Measurements from ENCODE around the gene SAPCD1.
"Not testable (repeated sequence)": the region's sequence is repeated elsewhere in the genome, so short reads cannot be mapped to it uniquely, and the experiment has no call there.

The SAPCD1 gene

DNA sequence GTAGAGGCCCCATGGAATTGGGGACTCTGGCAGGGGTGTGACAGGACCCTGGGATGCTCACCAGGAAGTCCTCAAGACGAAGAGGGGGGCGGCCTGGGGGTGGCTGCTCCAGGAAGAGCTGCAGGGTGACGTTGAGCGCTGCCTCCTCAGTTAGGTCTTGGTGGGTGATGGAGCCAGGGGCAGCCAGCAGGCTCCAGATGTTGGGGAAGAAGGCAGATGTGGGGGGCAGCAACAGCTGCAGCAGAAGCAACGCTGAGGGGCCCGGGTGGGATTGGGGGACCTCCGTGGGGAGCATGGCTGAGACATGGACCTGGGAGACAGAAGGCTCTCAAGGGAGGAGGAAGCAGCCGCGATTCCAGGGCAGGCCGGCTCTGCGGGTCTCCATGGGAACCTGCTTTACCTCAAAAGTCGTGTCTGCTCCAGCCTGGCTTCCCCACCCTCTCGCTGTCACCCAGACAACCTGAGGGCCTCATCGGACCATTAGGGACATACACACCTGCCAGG is 14.1 kb downstream of the SAPCD1 start:
- no peak for DNase-seq (ENCODE audit: extremely low read depth in 1 of 2, low read depth in 1 of 2)

DNA sequence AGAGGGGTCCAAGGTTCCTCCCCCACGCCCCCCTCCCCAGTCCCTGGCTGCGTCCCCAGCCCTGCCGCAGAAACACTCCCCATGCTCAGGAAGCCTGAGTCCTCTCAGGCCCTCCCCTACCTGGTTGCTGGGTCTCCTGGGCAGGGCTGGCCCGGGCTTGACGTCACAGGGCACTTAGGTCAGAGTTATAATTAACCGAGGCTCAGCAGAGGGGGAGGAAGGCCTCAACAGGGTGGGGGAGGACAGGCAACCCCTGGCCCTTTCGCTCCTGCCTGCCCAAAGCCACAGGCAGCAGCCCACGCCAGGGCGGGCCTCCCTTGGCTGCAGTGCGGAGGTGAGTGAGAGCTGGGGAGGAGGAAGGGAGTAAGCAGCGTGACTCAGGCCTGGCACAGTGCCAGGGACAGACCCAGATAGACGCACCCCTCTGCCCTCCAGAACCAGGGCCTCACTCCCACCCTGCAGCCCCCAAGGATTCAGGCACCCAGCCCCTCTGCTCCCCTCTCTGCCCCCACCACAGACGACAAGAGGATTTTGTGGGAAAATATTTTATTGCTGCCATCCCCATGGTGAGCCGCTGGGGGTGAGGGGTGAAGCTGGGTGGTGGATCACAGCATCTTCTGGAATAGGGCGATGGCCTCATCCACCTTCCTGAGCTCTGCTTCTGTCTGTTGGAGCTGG is 14.7 kb downstream of the SAPCD1 start, which contains the start of gene VWA7:
VWA7 (minus strand) TSS at position 340 of the 678 bp plus-strand sequence. CDS start 549 bp downstream, outside the sequence.
- DNase-seq (ENCODE audit: extremely low read depth in 1 of 2, low read depth in 1 of 2): peak; percentile 74 to 78

DNA sequence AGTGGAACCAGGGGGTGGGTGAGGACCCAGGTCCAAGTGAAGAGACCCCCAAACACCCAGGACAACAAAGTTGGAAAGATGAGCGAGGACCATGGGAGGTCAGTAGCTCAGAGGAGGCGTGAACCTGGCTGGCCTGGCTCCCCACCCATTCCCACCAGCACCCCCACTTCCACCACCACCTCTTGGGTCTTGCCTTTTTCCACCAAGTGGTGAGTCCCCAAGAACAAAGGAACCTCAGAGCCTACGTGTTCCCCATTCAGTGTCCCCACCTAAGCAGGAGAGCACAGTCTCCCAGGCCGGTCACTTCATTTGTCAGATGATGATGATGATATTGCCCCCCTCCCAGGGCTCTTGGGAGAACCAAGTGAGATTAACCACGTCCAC is 15.2 kb downstream of the SAPCD1 start:
- no peak for DNase-seq (ENCODE audit: extremely low read depth in 1 of 2, low read depth in 1 of 2)

DNA sequence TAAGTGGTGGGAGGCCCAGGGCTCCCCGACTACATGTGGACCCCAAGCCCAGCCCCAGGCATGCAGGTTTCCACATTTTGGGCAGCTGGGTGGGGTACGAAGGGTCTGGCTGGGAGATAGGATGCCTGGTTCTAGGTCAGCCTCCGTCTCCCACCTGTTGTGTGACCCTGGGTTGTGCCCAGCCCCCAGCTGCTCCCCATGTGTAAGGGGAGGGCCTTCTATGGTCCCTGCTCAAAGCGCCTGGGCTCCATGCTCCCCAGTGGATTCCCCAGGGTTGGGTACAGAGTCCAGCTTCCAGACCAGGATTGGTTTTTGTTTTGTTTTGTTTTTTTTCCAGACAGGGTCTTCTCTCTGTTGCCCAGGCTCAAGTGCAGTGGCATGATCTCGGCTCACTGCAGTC is 15.7 kb downstream of the SAPCD1 start:
- no peak for DNase-seq (ENCODE audit: extremely low read depth in 1 of 2, low read depth in 1 of 2)

DNA sequence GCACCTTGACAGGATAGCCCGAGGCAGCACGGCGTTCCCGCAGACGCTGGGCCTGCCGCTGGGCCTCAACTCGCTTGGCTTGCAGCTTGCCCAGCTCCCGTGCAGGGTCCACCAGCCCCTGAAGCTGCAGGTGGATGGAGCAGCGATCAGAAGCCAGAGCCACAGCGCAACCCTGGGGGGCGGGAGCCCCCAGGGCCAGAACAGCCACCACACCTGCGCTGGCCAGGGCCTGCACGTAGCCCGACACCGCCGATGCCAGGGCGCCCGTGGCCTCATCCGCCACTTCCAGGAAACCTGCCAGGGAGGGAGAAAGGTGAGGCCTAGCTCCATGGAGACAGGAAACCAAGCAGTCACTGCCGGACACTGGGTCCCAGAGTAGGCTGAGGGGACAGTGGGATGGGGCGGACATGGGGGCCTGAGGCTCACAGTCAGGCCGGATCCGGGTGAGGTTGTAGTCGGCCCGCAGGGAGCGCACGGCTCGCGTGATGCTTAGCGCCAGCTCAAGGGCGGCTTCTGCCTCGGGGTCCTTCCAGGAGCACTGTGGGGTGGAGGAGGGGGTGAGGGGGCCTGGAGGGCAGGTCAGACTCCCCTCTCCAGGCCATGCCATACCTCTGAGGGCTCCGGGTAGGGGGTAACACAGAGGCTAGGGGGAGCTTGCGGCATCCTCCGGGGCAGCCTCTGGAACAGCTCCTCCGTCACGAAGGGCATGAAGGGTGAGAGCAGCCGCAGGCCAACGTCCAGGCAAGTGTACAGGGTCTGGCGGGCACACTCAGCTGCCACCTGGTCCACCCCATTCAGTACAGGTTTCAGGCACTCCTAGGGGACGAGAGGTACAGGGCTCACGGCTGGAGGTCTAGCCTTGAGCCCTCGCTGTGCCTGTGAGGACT is 16.8 kb downstream of the SAPCD1 start:
- no peak for DNase-seq (ENCODE audit: extremely low read depth in 1 of 2, low read depth in 1 of 2)

DNA sequence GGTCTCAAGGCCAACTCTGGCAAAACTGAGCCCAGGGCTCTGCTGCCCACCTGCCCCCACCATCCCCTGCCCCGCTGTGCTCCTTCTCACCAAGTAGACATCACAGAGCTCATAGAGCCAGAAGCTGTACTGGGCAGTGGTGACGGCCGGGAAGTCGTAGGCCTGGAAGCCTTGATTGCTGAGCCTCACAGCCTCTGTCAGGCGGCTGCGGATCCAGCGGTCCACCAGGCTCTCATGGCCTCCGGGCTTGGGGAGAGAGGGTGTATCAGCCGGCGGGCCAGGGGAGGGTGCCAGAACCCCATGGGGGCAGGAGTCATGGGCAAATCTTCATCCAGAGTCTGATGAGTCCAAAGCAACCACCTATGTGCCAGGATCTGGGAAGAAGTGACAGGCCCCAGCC is 17.5 kb downstream of the SAPCD1 start:
- DNase-seq (ENCODE audit: extremely low read depth in 1 of 2, low read depth in 1 of 2): no peak

DNA sequence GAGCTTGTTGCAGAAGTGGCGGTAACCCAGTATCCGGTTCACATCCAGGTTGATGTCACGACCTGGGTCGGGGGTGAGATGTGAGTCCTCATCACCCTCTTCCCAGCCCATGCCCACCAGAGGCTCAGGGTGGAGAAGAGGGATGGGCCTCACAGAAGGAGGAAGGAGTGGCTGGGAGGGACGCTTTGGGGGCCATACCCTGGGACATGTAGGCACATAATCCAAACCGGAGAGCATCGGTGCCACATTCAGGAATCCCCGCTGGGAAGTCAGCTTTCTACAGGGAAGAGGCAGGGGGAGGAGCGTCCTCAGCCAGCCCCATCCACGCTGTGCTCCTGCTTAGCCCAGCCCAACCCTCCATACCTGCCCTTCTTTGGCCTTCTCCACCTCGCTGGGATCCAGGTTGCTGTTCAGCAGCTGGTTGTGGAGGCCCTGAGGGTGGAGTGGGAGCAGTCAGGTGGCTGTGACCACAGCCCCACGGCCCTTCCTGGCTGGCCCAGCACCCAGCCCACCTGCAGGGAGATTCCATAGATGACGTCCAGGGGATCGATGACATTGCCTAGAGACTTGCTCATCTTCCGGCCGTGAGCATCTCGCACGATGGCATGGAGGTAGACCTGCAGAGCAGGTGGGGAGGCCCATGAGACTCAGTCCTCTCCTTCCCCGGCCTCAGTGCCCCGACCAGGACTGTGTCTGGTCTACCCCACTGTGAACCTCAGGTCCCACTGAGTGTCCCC is 18.2 kb downstream of the SAPCD1 start:
- DNase-seq (ENCODE audit: extremely low read depth in 1 of 2, low read depth in 1 of 2): no peak

DNA sequence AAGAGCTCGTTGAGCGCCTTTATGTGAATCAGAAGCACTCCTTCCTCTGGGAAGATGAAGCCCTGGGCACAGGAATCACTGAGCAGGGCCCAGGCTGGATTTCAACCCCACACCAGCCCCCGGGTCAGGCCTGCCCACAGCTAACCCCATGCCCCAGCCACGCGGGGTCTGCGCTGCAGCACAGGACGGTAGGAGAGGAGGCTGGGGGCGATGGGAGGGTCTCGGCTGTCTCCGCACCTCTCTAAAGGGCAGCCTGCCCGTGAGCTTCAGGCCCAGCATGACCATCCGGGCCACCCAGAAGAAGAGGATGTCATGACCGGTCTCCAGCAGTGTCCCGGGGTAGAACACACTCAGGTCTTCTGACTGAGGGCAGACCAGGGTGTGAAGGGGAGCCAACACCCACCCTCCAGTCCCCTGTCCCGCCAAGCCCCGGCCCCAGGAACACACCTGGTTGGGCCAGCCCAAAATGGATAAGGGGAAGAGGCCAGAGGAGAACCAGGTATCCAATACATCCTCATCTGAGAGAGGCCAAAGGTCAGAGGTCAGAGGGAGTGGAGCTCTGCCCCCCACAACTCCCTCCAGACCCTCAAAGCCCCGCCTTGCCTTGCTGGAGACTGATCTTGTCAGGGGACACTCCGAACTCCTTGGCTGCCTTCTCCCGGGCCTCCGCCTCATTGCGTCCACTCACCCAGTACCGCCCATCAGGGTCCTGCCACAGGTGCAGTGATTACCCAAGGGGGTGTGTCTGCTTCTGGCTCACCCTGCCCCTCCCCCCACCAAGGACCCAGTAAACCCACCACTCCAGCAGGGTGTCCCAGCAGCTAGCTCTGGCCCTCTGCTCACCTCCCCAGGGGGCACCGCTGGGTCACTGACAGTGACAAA is 19.0 kb downstream of the SAPCD1 start:
- no peak for DNase-seq (ENCODE audit: extremely low read depth in 1 of 2, low read depth in 1 of 2)

DNA sequence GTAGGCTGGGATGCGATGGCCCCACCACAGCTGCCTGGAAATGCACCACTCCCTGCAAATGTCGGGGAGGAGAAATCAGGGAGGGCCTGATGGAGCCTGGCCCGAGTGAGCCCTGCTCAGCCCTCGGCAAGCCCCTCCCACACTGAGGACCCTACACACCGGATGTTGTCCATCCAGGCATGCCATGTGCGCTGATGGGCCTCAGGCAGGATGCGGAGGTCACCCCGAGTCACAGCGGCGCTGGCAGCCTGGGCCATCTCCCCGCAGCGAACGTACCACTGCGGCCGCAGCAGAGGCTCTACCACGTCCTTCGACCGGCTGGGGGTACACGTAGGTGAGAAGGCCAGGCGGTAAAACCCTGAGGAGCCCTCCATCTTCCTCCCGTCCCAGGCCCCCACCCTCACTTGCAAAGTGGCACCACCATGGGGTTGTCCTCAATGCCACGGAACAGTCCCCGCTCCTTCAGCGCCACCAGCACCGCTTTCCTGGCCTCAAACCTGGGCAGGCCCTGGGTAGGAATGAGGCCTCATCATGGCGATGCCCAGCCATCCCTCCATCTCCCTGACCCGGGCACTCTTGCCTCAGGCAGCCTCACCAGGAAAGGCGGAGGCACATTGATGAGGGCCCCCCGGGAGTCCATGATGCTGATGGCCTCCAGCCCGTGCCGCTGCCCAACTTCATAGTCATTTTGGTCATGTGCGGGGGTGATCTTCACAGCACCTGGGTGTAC is 19.8 kb downstream of the SAPCD1 start:
- DNase-seq (ENCODE audit: extremely low read depth in 1 of 2, low read depth in 1 of 2): no peak

DNA sequence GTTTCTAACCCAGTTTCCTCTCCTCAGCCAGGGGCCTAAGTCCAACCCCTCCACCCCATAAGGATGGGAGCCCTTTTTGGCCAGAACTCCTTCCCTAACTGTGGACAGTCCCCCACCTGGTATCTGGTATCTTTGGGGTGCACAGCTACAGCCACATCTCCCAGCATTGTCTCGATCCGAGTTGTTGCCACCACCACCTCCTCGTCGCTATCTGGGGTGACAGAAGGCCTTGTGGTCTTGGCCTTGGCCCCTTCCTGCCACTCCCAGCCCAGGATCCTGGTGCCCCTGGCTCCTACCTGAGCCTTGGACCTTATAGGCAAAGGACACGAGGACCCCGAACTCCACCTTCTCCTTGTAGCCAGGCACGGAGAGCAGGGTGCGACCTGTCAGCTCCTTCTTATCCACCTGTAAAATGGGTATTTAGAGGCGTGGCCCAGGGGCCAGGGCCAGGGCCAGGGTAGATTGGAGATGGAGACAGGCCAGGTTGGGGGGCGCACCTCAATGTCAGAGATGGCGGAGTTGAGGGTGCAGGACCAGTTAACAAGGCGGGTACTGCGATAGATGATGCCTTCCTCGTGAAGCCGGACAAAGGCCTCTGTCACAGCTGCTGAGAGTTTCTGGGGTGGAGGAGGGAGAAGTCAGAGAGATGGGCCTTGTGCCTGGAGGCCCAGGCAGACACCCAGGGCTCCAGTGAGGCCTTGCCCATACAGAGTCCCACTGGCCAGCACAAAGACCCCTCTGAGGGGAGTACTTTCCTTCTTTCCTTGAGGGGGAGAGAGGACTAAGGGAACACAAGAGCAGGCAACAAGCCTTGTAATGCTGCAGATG is 21.9 kb downstream of the SAPCD1 start:
- no peak for DNase-seq (ENCODE audit: extremely low read depth in 1 of 2, low read depth in 1 of 2)

DNA sequence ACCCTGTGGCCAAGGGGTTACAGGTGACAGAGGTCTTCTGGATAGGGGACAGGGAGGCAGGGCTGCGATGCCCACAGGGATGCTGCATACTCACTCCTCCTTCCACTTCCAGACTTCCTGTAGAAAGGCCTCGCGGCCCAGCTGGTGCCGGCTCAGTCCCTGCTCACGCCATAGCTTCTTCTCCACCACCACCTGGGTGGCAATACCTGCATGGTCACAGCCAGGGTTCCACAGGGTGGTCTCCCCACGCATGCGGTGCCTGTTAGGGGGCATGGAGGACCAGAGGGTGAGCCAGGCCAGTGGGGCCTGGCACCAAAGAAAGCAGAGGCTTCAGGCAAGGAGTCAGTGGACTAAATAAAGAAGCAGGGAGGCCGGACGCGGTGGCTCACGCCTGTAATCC is 23.0 kb downstream of the SAPCD1 start:
- DNase-seq (ENCODE audit: extremely low read depth in 1 of 2, low read depth in 1 of 2): no peak

DNA sequence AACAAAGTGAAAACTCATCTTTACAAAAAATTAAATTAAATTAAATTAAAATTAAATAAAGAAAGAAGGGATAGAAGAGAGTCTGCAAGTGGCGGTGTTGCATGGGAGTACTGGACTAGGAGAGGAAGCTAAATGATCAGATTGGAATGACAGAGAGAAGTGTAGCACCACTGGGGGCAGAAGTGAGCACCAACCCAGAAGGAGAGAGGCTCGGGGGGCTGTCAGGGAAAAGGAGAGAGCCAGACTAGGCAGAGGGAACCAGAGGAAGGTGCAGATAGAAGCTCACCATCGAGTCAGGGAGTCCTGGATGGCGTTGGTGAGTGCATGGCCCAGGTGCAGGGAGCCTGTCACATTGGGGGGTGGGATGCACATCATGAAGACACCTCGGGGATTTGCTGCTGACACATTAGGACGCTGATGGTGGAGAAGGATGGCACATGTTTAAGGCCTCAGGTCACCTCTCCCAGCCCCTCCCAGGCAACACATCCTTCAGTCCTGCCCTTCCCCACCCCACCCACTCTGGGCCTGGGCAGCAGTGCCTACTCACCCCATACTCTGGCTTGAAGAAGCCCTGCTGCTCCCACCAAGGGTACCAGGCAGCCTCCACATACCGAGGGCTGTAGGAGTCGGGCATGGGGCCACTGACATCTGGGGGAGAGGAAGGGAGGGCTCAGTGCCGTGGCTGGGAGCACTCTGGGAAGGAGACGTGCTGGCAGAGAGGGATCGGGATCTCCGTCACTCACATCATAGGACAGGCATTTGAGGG is 29.1 kb downstream of the SAPCD1 start:
- DNase-seq (ENCODE audit: extremely low read depth in 1 of 2, low read depth in 1 of 2): no peak

DNA sequence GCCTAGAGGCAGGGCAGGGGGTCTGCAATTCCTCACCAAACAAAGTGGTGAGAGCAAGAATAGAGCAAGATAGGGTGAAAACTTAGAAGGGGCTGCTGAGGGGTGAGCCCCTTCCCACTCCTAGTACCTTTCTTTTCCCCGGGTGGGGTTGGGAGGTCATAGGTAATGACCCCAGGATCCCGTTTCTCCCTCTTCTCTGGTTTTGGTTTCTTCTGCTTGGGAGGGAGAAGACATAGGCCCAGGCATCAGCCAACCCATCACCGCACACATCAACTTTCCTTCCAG is 29.6 kb downstream of the SAPCD1 start:
- no peak for DNase-seq (ENCODE audit: extremely low read depth in 1 of 2, low read depth in 1 of 2)

DNA sequence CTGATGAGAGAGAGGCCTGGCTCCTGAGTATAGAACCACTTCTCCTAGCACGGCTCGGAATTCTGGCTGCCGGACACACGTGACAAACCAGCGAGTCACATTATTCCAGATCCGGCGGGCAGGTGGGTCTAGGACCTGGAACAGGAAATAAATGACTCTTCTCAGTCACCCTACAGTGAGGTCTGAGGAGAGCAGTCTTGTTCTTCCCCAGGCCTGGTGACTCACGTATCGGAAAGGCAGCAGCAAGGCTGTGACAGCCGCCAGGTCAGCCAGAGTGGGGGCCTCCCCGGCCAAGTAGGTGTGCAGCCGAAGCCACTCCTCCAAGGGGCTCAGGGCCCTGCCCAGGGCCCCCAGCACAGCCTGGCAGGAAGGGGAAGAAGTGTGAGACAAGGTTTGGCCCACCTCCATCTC is 30.3 kb downstream of the SAPCD1 start:
- no peak for DNase-seq (ENCODE audit: extremely low read depth in 1 of 2, low read depth in 1 of 2)

DNA sequence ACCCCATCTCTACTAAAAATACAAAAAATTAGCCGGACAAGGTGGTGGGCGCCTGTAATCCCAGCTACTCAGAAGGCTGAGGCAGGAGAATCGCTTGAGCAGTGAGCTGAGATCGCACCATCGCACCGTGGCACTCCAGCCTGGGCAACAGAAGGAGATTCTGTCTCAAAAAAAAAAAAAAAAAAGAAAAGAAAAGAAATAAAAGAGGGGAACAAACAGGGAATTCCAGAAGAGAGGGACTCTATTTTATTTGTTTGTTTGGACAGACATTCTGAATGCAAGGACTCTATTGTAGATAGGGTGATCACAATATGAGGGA is 31.4 kb downstream of the SAPCD1 start:
- DNase-seq (ENCODE audit: extremely low read depth in 1 of 2, low read depth in 1 of 2): not testable (repeated sequence)

DNA sequence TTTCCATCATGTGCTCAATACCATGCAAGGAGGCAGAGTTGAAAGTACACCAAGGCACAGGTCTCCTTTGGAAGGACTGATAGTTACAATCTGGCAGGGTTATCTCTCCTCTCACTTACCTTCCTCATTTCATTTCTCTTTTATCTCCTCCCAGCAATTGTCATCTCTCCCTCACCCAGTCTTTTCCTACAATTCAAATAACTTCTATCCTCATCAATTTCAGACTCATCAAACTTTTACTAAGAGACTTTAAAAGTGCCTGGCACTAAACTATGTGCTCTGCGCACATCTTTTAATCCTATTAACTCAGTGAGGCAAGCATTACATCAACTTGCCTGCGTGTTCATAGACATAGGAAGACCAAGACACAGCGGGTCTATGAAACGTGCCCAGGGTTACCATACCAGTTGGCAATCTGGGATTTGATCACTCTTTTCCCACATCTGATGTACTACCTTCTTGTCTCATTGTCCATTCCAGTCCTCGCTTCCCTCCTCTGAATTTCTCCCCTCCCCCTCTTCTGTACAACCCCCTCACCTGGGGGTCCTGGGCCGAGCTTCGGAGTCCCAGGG is 31.9 kb downstream of the SAPCD1 start:
- DNase-seq (ENCODE audit: extremely low read depth in 1 of 2, low read depth in 1 of 2): no peak

DNA sequence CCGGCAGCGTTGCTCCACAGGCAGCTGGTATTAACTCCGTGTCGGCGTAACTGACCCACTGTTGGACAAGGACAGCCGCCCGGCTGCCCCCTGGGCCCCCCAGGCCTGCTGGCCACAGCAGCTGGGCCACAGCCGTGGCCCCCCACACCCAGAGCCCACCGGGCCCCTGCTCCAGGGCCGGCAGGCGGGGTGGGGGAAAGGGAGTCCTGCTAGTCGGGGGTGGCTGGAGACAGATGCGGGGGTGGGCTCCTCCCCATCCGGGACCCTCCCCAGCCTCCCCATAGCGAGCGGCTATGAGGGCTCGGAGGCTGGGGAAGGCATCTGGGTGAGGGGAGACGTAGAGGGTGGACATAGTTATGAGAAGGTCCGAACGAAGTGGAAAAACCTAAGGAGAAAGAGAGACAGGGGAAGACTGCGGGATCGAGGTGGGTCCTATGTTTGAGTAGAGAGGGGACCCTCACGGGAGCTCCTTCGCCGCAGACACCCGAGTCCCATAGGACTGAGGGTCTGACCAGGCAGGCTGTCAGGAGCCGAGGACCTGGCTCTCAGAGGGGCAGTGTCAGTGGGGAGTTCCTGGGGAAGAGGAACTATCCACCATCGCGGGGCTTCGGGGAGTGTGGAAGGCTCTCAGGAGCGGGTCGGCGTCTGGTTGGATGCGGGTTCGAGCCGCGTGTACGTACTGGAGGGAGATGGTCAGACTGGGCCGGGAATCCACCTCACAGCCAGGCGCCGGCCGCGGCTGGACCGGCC is 32.6 kb downstream of the SAPCD1 start:
- DNase-seq (ENCODE audit: extremely low read depth in 1 of 2, low read depth in 1 of 2): no peak
